HepG2 (cell line): ENCODE measurements around the gene COX18. TPM values are rescaled to one million over a fixed set of nuclear protein-coding genes. Genes with fewer than 3 reads are reported as not detected.
A peak's percentile ranks its signal among the peaks of the same experiment; 100 is the strongest.

Experiments
- ARNT2 ChIP-seq: sonication (generic); formaldehyde crosslinking; IDR thresholded peaks from 2 replicates; pipeline ENCODE4 v1.8.0; 2022; ENCODE audit warnings: mild to moderate bottlenecking, low read depth, missing genetic modification reagents, moderate library complexity
- ATAD3A ChIP-seq: sonication (generic); formaldehyde crosslinking; IDR thresholded peaks from 2 replicates; pipeline ENCODE4 v1.4.0; 2020; ENCODE audit warnings: missing genetic modification reagents
- ATF2 ChIP-seq: sonication (generic); formaldehyde crosslinking; IDR thresholded peaks from 2 replicates; pipeline ENCODE4 v1.4.0; 2020; ENCODE audit warnings: missing genetic modification reagents
- BCL3 ChIP-seq: sonication (generic); formaldehyde crosslinking; IDR thresholded peaks from 2 replicates; pipeline ENCODE4 v1.5.1; 2020; ENCODE audit warnings: mild to moderate bottlenecking, missing genetic modification reagents, moderate library complexity
- FOXM1 ChIP-seq: sonication (generic); formaldehyde crosslinking; IDR thresholded peaks from 2 replicates; pipeline ENCODE4 v1.5.0; 2020; ENCODE audit warnings: missing genetic modification reagents
- GABPA ChIP-seq, 2 experiments: IDR thresholded peaks; 2 replicates each; pipeline ENCODE4 v1.6.1; 2011 to 2016; ENCODE audit warnings: low read depth in 2 of 2, low read length in 1 of 2, missing biosample characterization in 1 of 2, missing genetic modification characterization in 1 of 2
- MAFK ChIP-seq, 2 experiments: IDR thresholded peaks in 1 of 2; conservative IDR thresholded peaks in 1 of 2; 2 replicates each; pipeline ENCODE4 v1.6.1; 2011; ENCODE audit warnings: improper control_type of control experiment in 2 of 2, low read length in 2 of 2
- MLLT10 ChIP-seq: sonication (generic); formaldehyde crosslinking; IDR thresholded peaks from 2 replicates; pipeline ENCODE4 v1.4.0; 2020; ENCODE audit warnings: missing genetic modification reagents
- MYC ChIP-seq: sonication (generic); formaldehyde crosslinking; IDR thresholded peaks from 2 replicates; pipeline ENCODE4 v1.9.0; 2021; ENCODE audit warnings: missing genetic modification reagents, borderline replicate concordance
- PHF8 ChIP-seq: sonication (generic); formaldehyde crosslinking; IDR thresholded peaks from 2 replicates; pipeline ENCODE4 v1.5.0; 2020; ENCODE audit warnings: missing genetic modification reagents
- POLR2AphosphoS5 ChIP-seq: IDR thresholded peaks from 2 replicates; pipeline ENCODE4 v1.6.1; 2012; ENCODE audit warnings: low read depth, low read length
- PRDM15 ChIP-seq: sonication (generic); formaldehyde crosslinking; IDR thresholded peaks from 2 replicates; pipeline ENCODE4 v1.4.0; 2020; ENCODE audit warnings: missing genetic modification reagents
- SMARCC2 ChIP-seq: fragments of 450-650 bp; IDR thresholded peaks from 2 replicates; pipeline ENCODE4 v1.6.1; 2017; ENCODE audit warnings: antibody characterized with exemption, mild to moderate bottlenecking
- SP5 ChIP-seq: IDR thresholded peaks from 2 replicates; pipeline ENCODE4 v1.6.1; 2016; ENCODE audit warnings: low read depth, borderline replicate concordance
- TERF1 ChIP-seq: sonication (generic); formaldehyde crosslinking; IDR thresholded peaks from 2 replicates; pipeline ENCODE4 v1.8.0; 2022; ENCODE audit warnings: mild to moderate bottlenecking, missing genetic modification reagents, moderate library complexity
- TMF1 ChIP-seq: sonication (generic); formaldehyde crosslinking; IDR thresholded peaks from 2 replicates; pipeline ENCODE4 v1.8.1; 2022; ENCODE audit warnings: low read depth, missing genetic modification reagents
- ZKSCAN5 ChIP-seq: sonication (generic); formaldehyde crosslinking; IDR thresholded peaks from 2 replicates; pipeline ENCODE4 v1.5.1; 2020; ENCODE audit warnings: mild to moderate bottlenecking, missing genetic modification reagents
- ZKSCAN8 ChIP-seq: IDR thresholded peaks from 2 replicates; pipeline ENCODE4 v1.6.1; 2016; ENCODE audit warnings: borderline replicate concordance, missing genetic modification reagents, missing compliant biosample characterization
- ZNF24 ChIP-seq: fragments of 450-650 bp; IDR thresholded peaks from 2 replicates; pipeline ENCODE4 v1.6.1; 2017; ENCODE audit warnings: antibody characterized with exemption, mild to moderate bottlenecking
- ZNF781 ChIP-seq: sonication (generic); formaldehyde crosslinking; IDR thresholded peaks from 2 replicates; pipeline ENCODE4 v1.5.1; 2020; ENCODE audit warnings: borderline replicate concordance, mild to moderate bottlenecking, missing genetic modification reagents; ENCODE audit errors: not compliant biosample characterization
- ZNF850 ChIP-seq: sonication (generic); formaldehyde crosslinking; conservative IDR thresholded peaks from 2 replicates; pipeline ENCODE4 v1.9.0; 2021; ENCODE audit warnings: mild to moderate bottlenecking, missing genetic modification reagents
- ZNF879 ChIP-seq: sonication (generic); formaldehyde crosslinking; IDR thresholded peaks from 2 replicates; pipeline ENCODE4 v1.8.1; 2023; ENCODE audit warnings: missing genetic modification reagents
- polyA plus RNA-seq, 8 experiments: library from polyadenylated mRNA; depleted of rRNA in 3 of 8; stranded (reverse) in 7 of 8; unstranded in 1 of 8; fragments of >200 nt; fragmentation: Illumina TruSeq in 4 of 8; extraction: Trizol in 4 of 8; gene quantifications; 2 replicates each; pipeline versions ENCODE4 v1.2.1 to v1.2.3, GENCODE V29; 2011 to 2016; ENCODE audit warnings: low read depth in 4 of 8, missing spikeins in 1 of 8, mixed read lengths in 1 of 8; ENCODE audit not compliant: insufficient read depth in 1 of 8
- total RNA-seq, 5 experiments: library from RNA; depleted of rRNA; stranded (reverse); fragments of >200 nt; fragmentation: Illumina TruSeq; extraction: Trizol; gene quantifications; 2 replicates each; pipeline ENCODE4 v1.2.3, GENCODE V29; 2016; ENCODE audit warnings: low read depth in 1 of 5

The COX18 gene
- total and polyA plus RNA-seq, 2 of the 13 experiments (the other 11 are each of a cell fraction or from before 2014, with no cell fraction given), result 8.7 to 21.3 TPM

- TF ChIP-seq ZNF879 (CRISPR knock-in tag), result 0 out of 2 replicates have a peak, but pooled peaks have one; percentile 60
- peak; percentile 24 for TF ChIP-seq ZNF781
- TF ChIP-seq POLR2AphosphoS5, result peak; percentile 97
- no peak; the same call in 1 of the 2 replicates for TF ChIP-seq TERF1 (CRISPR knock-in tag)
- peak; percentile 40; the same call in 1 of the 2 replicates for TF ChIP-seq ZKSCAN5 (CRISPR knock-in tag)
- TF ChIP-seq ATF2 (CRISPR knock-in tag), result peak; percentile 99
- no peak for TF ChIP-seq SMARCC2
- no peak for TF ChIP-seq ATAD3A (CRISPR knock-in tag)
- TF ChIP-seq FOXM1 (CRISPR knock-in tag), result no peak
- peak; percentile 58 for TF ChIP-seq ARNT2 (CRISPR knock-in tag)
- TF ChIP-seq ZKSCAN8 (CRISPR knock-in tag), result 0 out of 2 replicates have a peak, but pooled peaks have one; percentile 18
- 0 out of 2 replicates have a peak, but pooled peaks have one; percentile 30 for TF ChIP-seq ZNF850 (CRISPR knock-in tag)
- TF ChIP-seq GABPA (IDR thresholded peaks at IDR 0.05; ENCODE audit: low read depth, low read length), result peak; percentile 65; the same call in 1 of the 2 replicates
- TF ChIP-seq GABPA (CRISPR knock-in tag; IDR thresholded peaks at IDR 0.05; ENCODE audit: low read depth), result peak; percentile 90
- TF ChIP-seq MYC, result peak; percentile 91
- peak; percentile 86; the same call in 1 of the 2 replicates for TF ChIP-seq TMF1 (CRISPR knock-in tag)
- TF ChIP-seq ZNF24, result no peak
- TF ChIP-seq BCL3 (CRISPR knock-in tag), result peak; percentile 89; the same call in 1 of the 2 replicates
- peak; percentile 88 for TF ChIP-seq PRDM15 (CRISPR knock-in tag)
- peak; percentile 63 for TF ChIP-seq SP5 (CRISPR knock-in tag)
- TF ChIP-seq MLLT10, result 0 out of 2 replicates have a peak, but pooled peaks have one; percentile 34
- peak; percentile 98 for TF ChIP-seq PHF8
- TF ChIP-seq MAFK (conservative IDR thresholded peaks at IDR 0.05 in 1 of 2, IDR thresholded peaks at IDR 0.05 in 1 of 2; ENCODE audit: low read length in 2 of 2), result no peak
Observed at GRCh38 chr4:73069338-73070073, at the start of gene COX18 (continued).
